Epithelial cell of proximal tubule (primary cell): Measurements from ENCODE around the gene ADGRD1. TPM values are rescaled to one million over a fixed set of nuclear protein-coding genes. Genes with fewer than 3 reads are reported as not detected.

Experiments
- DNase-seq: peaks from one replicate; pipeline ENCODE4 v3.0.0-alpha.2; 2011; ENCODE audit warnings: low read depth
- H3K4me3 ChIP-seq: 2 replicates; pipeline ENCODE4 v1.5.1; 2011; ENCODE audit warnings: low read depth, mild to moderate bottlenecking, low read length
- CTCF ChIP-seq: conservative IDR thresholded peaks from 2 replicates; pipeline ENCODE4 v1.5.1; 2012; ENCODE audit warnings: low read depth, mild to moderate bottlenecking, low read length
- total RNA-seq: library from RNA; depleted of rRNA; stranded (reverse); fragments of >200 nt; gene quantifications from 2 replicates; pipeline ENCODE4 v1.2.3, GENCODE V29; 2015

Gene ADGRD1
- total RNA-seq, 1 donor from 2014 or later, result not detected

- no peak overlapping the region for H3K4me3 ChIP-seq
- DNase-seq, result no peak
- TF ChIP-seq CTCF, result no peak
Observed at GRCh38 chr12:130917607-130918006, 36.1 kb upstream of the ADGRD1 start.

- DNase-seq, result no peak
- no peak for TF ChIP-seq CTCF
- no peak overlapping the region for H3K4me3 ChIP-seq
Observed at GRCh38 chr12:130919086-130919485, 34.6 kb upstream of the ADGRD1 start.

- no peak for TF ChIP-seq CTCF
Observed at GRCh38 chr12:130920119-130920703, 33.5 kb upstream of the ADGRD1 start.

GRCh38 chr12:130920723-130921381 lies 32.9 kb upstream of the ADGRD1 start:
- no peak for TF ChIP-seq CTCF
- H3K4me3 ChIP-seq, result no peak overlapping the region
- no peak for DNase-seq

More at GRCh38 chr12:130920119-130920703, 33.5 kb upstream of the ADGRD1 start:
- DNase-seq, result no peak
- H3K4me3 ChIP-seq, result no peak overlapping the region

- no peak overlapping the region for H3K4me3 ChIP-seq
- TF ChIP-seq CTCF, result no peak
- no peak for DNase-seq
Observed at GRCh38 chr12:130922511-130922953, 31.2 kb upstream of the ADGRD1 start.

- TF ChIP-seq CTCF, result no peak
- no peak overlapping the region for H3K4me3 ChIP-seq
- DNase-seq, result no peak
Observed at GRCh38 chr12:130924966-130925665, 28.6 kb upstream of the ADGRD1 start.
